Cardiac fibroblast (primary cell): ENCODE results near the gene AIM2.

ENCODE experiments used
- DNase-seq, 2 donors: peaks; one replicate each; pipeline versions ENCODE4 v3.0.0 to v3.0.0-alpha.2; 2010; ENCODE audit warnings: low read depth in 2 of 2
- H3K4me3 ChIP-seq, 2 donors: replicated peaks in 1 of 2; 1 replicate in 1 of 2; 2 replicates in 1 of 2; pipeline ENCODE4 v1.5.1; 2011; ENCODE audit warnings: low read depth in 2 of 2, low read length in 2 of 2, mild to moderate bottlenecking in 2 of 2, moderate library complexity in 1 of 2
- TF ChIP-seq, protein P1 (sequence below): IDR thresholded peaks from one replicate; pipeline ENCODE4 v1.5.1; 2011; ENCODE audit warnings: low read depth, mild to moderate bottlenecking, low read length, inconsistent platforms

AIM2 gene

DNA sequence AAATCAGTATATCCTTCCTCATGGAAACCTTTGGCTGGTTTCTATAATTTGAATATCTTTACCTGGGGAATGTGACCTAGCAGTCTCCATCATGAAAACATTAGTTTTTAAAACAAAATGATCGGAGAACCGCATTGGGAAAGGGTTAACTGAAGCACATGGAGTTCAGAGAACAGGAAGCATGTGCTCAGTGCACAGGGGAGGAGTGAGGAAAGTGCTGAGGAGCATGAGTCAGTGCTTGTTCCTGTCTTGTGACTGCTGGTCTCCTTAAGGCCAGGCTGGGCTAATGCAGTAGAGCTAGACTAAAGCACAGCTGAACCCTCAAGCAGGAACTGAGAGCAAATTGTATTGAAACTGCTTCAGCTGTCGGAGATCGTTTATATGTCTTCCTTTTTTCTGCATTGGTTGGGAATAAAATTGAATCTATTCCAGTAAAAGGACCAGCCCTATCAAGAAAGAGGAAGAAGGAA, 61.1 kb downstream of the AIM2 start:
- DNase-seq, result peak; percentile 92 to 96
- H3K4me3 ChIP-seq, result peak overlapping the region in 1 of 2 donors; percentile 11
- TF ChIP-seq, protein P1, sequence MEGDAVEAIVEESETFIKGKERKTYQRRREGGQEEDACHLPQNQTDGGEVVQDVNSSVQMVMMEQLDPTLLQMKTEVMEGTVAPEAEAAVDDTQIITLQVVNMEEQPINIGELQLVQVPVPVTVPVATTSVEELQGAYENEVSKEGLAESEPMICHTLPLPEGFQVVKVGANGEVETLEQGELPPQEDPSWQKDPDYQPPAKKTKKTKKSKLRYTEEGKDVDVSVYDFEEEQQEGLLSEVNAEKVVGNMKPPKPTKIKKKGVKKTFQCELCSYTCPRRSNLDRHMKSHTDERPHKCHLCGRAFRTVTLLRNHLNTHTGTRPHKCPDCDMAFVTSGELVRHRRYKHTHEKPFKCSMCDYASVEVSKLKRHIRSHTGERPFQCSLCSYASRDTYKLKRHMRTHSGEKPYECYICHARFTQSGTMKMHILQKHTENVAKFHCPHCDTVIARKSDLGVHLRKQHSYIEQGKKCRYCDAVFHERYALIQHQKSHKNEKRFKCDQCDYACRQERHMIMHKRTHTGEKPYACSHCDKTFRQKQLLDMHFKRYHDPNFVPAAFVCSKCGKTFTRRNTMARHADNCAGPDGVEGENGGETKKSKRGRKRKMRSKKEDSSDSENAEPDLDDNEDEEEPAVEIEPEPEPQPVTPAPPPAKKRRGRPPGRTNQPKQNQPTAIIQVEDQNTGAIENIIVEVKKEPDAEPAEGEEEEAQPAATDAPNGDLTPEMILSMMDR, result no peak

DNA sequence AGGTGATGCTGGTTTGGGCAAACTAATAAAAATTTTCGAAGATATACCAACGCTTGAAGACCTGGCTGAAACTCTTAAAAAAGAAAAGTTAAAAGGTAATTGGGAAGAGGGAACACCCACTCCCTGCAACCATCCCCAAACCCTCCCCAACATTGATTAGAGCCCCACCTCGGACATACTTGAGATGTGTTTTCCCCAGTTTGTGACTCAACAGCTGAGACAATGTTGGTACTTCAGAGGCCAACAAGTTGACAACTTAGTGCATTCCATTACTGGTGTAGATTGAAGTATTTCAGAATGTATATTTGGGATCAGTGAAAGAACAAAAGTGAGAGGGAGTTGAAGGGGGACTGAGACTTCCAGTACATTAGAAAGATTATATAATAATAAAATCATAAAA, 61.7 kb downstream of the AIM2 start:
- TF ChIP-seq, protein P1, result no peak
- DNase-seq, result peak in 1 of 2 donors; percentile 37
- no peak overlapping the region for H3K4me3 ChIP-seq

DNA sequence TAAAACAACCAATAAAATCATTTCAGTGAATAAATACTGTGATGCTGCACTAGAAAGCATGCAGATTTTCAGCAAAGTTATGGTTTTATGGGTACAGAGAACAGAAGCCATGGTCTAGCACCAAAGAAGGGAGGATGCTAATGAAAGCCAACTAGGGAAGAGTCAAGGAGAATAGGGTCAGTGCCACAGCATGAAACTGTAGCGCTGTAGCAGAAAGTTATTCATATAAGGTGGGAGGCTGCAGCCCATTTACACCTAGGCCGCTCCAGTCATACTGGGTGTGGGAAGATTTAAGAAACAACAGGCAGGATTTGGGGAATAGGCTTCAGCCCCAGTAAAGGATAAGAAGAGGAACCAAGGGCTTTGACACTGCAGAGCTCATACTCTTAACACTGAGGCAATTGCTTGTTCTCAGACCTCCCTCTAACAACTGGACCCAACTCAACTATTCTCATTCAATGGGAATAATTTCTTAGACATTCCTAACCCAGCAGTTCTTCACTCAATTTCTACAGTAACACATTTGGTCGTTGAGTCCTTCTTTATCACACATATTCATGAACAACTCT, 62.5 kb downstream of the AIM2 start:
- TF ChIP-seq, protein P1, result no peak
- DNase-seq, result no peak
- H3K4me3 ChIP-seq, result no peak overlapping the region

DNA sequence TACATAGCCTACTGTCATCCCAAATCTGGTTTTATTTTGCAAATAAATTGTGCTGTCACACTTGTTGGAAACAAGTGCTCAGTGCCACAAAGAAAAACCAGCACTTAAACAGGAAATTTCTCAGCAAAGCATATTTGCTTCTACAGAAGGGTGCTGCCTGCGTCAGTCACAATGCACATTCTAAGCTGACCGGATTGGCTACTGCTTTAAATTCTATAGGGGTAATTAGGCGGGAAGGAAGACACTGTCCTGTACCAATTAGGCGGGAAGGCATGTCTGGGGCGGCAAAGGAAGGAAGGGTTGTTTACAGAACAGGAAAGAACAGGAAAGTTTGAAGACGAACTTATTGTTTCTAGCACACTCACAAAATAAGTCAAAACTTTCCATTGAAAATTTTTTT, 64.1 kb downstream of the AIM2 start:
- peak; percentile 50 to 57 for DNase-seq
- peak overlapping the region; percentile 17 to 68 for H3K4me3 ChIP-seq
- TF ChIP-seq, protein P1, result no peak
